ENCODE measurements around the gene BRINP2. TPM values are rescaled to one million over a fixed set of nuclear protein-coding genes. Genes with fewer than 3 reads are reported as not detected.

Gene BRINP2
- total and polyA plus RNA-seq, 2 experiments from 2014 or later = 11.5 to 20.6 TPM

- H3K27me3 ChIP-seq = peaks cover 53% of the 10 kb centered on the region
- H3K9me3 ChIP-seq (ENCODE audit: low read depth) = no peaks in the 10 kb centered on the region
- H3K27ac ChIP-seq = no peak overlapping the region
- H3K36me3 ChIP-seq = no peaks in the 10 kb centered on the region
- TF ChIP-seq, protein P1, sequence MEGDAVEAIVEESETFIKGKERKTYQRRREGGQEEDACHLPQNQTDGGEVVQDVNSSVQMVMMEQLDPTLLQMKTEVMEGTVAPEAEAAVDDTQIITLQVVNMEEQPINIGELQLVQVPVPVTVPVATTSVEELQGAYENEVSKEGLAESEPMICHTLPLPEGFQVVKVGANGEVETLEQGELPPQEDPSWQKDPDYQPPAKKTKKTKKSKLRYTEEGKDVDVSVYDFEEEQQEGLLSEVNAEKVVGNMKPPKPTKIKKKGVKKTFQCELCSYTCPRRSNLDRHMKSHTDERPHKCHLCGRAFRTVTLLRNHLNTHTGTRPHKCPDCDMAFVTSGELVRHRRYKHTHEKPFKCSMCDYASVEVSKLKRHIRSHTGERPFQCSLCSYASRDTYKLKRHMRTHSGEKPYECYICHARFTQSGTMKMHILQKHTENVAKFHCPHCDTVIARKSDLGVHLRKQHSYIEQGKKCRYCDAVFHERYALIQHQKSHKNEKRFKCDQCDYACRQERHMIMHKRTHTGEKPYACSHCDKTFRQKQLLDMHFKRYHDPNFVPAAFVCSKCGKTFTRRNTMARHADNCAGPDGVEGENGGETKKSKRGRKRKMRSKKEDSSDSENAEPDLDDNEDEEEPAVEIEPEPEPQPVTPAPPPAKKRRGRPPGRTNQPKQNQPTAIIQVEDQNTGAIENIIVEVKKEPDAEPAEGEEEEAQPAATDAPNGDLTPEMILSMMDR (IDR thresholded peaks at IDR 0.05; ENCODE audit: low read depth, low read length) = no peak
- DNase-seq (ENCODE audit: low read depth in 1 of 2, low spot score in 1 of 2) = no peak
- peak overlapping the region; percentile 61 for H3K4me3 ChIP-seq
- H3K4me1 ChIP-seq (ENCODE audit: low read depth) = no peaks in the 10 kb centered on the region
Measured at GRCh38 chr1:177165069-177165439, 5.7 kb upstream of the BRINP2 start.

DNA sequence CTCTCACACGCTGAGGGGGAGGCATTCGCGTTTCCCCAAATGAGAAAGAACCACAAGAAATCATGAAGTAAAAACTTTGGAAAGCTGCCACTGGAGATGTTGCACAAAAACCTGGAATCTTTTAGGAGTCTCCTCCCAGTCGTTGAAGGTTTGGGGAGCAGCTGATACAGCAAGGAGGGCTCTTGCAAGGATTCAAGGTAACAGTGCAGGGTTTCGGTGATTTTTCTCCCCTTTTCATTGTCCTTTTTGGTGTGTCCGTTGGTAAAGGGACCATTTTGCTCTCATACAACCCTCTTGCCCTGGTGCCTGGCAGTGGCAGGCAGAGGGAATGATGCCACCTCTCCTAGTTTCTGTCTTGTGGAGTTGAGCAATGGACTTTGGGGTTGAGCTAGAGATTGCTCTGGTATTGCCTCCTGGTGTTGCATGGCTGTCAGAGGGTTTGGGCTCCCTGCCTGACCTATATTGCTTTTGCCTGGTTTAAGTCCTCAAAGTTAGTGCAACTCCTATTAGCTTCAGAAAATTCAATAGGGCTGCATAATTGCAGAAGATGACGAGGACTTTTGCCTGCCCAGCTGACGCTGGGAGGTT, 872 bp downstream of the BRINP2 start:
- H3K9me3 ChIP-seq (ENCODE audit: low read depth) = no peaks in the 10 kb centered on the region
- H3K27me3 ChIP-seq = peaks cover 71% of the 10 kb centered on the region
- H3K36me3 ChIP-seq = no peaks in the 10 kb centered on the region
- peak overlapping the region; percentile 47 for H3K4me3 ChIP-seq
- H3K27ac ChIP-seq = no peak overlapping the region
- TF ChIP-seq, protein P1 (IDR thresholded peaks at IDR 0.05; ENCODE audit: low read depth, low read length) = no peak
- H3K4me1 ChIP-seq (ENCODE audit: low read depth) = no peaks in the 10 kb centered on the region
- peak in 1 of 2 donors; percentile 57 for DNase-seq (ENCODE audit: low read depth in 1 of 2, low spot score in 1 of 2)

GRCh38 chr1:177172272-177172671, 1.5 kb downstream of the BRINP2 start:
- peaks cover 64% of the 10 kb centered on the region for H3K27me3 ChIP-seq
- DNase-seq (ENCODE audit: low read depth in 1 of 2, low spot score in 1 of 2) = no peak
- peak overlapping the region; percentile 47 for H3K4me3 ChIP-seq
- H3K4me1 ChIP-seq (ENCODE audit: low read depth) = no peaks in the 10 kb centered on the region
- H3K9me3 ChIP-seq (ENCODE audit: low read depth) = no peaks in the 10 kb centered on the region
- H3K27ac ChIP-seq = no peak overlapping the region
- no peaks in the 10 kb centered on the region for H3K36me3 ChIP-seq
- TF ChIP-seq, protein P1 (IDR thresholded peaks at IDR 0.05; ENCODE audit: low read depth, low read length) = no peak

GRCh38 chr1:177172866-177173265, 2.1 kb downstream of the BRINP2 start:
- Histone ChIP-seq H3K27me3 (peaks cover 59% of the 10 kb centered on the region), H3K9me3 (ENCODE audit: low read depth) (no peaks in the 10 kb centered on the region), H3K4me3 (no peak overlapping the region), H3K36me3 (no peaks in the 10 kb centered on the region), H3K27ac (no peak overlapping the region), H3K4me1 (ENCODE audit: low read depth) (no peaks in the 10 kb centered on the region)
- peak in 1 of 2 donors; percentile 29 for DNase-seq (ENCODE audit: low read depth in 1 of 2, low spot score in 1 of 2)
- TF ChIP-seq, protein P1 (IDR thresholded peaks at IDR 0.05; ENCODE audit: low read depth, low read length) = no peak

GRCh38 chr1:177173976-177174375, 3.2 kb downstream of the BRINP2 start:
- Histone ChIP-seq H3K4me3 (no peak overlapping the region), H3K27me3 (peaks cover 55% of the 10 kb centered on the region)

More at GRCh38 chr1:177173976-177174375, 3.2 kb downstream of the BRINP2 start:
- TF ChIP-seq, protein P1 (IDR thresholded peaks at IDR 0.05; ENCODE audit: low read depth, low read length) = no peak
- no peak for DNase-seq (ENCODE audit: low read depth in 1 of 2, low spot score in 1 of 2)
- Histone ChIP-seq H3K36me3 (no peaks in the 10 kb centered on the region), H3K4me1 (ENCODE audit: low read depth) (no peaks in the 10 kb centered on the region), H3K27ac (no peak overlapping the region), H3K9me3 (ENCODE audit: low read depth) (no peaks in the 10 kb centered on the region)
